ENCODE results near the gene DGKI. TPM values are rescaled to one million over a fixed set of nuclear protein-coding genes. Genes with fewer than 3 reads are reported as not detected.

Gene DGKI
- total RNA-seq, 1 experiment from 2014 or later = 0.15 TPM

DNA sequence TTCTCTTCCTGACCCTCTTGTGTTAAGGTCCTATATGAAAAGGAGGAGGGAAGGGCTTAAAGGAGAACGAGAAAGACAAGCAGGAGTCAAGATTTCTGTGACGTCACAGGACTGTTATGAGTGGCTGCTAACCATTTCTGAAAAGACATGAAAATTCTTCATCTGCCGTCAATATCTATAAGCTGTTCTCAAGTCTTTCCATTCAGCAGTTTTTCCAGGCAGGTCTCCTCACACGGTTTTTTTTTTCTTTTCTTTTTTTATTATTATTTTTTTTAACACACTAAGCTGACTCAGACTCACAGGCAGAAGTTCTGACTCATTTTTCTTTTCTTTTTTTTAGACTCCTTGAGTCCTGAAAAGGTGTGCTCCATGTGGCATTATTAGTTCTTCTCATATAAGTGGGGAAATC is 72.0 kb downstream of the DGKI start:
- Histone ChIP-seq H3K4me2 (ENCODE audit: low read length) (no peak overlapping the region), H3K36me3 (ENCODE audit: control insufficient read depth in 1 of 2, insufficient read depth in 2 of 2, low read length in 2 of 2) (no peaks in the 10 kb centered on the region), H3K4me1 (ENCODE audit: control insufficient read depth in 1 of 2, insufficient read depth in 2 of 2, low read length in 2 of 2) (no peaks in the 10 kb centered on the region), H3K79me2 (ENCODE audit: insufficient read depth, low read length) (no peaks in the 10 kb centered on the region), H2AFZ (ENCODE audit: low read depth, low read length, poor library complexity, severe bottlenecking) (no peak overlapping the region), H4K20me1 (ENCODE audit: insufficient read depth) (no peaks in the 10 kb centered on the region), H3K27ac (ENCODE audit: low read depth, low read length) (no peak overlapping the region), H3K9ac (ENCODE audit: low read length) (no peak overlapping the region), H3K9me3 (ENCODE audit: control insufficient read depth in 1 of 2, insufficient read depth in 1 of 2, low read depth in 1 of 2, low read length in 2 of 2) (no peaks in the 10 kb centered on the region), H3K4me3 (replicated peaks in 1 of 2; ENCODE audit: low read depth in 1 of 2, low read length in 2 of 2) (no peak overlapping the region), H3K27me3 (ENCODE audit: insufficient read depth, low read length) (peaks cover 6% of the 10 kb centered on the region), H3K9me2 (ENCODE audit: insufficient read depth) (no peaks in the 10 kb centered on the region)
- no peak for TF ChIP-seq CEBPB (IDR thresholded peaks at IDR 0.05; ENCODE audit: low read depth)
- ChIA-PET RAD21 (ENCODE audit: low non-redundant PET in 1 of 2, low total read pairs in 2 of 2, uncharacterized antibody in 2 of 2, unreplicated experiment in 2 of 2) (no interaction called here), POLR2A (no interaction called here), CTCF (no interaction called here)
- DNase-seq (ENCODE audit: low read depth, low spot score) (no peak), ATAC-seq (no peak)
- BruUV-seq (replicated peaks) = no TSS peak
- intact Hi-C loops (cut with micrococcal nuclease) = no loop called here

DNA sequence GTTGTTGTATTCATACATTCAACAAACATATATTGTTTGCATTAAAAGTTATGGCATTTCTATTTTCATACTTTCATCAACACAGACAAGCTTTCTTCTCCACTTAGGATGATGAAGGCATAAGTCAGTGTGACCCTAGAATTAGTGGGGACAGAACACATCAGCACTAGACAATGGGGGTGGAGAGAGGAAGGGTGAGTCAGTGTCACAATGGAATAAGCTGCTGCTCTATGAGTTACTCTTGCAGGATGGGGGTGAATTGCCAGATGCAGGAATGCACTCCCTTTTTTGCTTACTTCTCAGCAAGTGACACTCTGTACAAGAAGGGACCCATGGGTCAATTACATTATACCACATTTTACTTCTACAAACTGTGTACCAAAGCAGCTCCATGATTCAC is 74.0 kb downstream of the DGKI start:
- Histone ChIP-seq H4K20me1 (ENCODE audit: insufficient read depth) (no peaks in the 10 kb centered on the region), H3K9ac (ENCODE audit: low read length) (no peak overlapping the region), H3K9me3 (ENCODE audit: control insufficient read depth in 1 of 2, insufficient read depth in 1 of 2, low read depth in 1 of 2, low read length in 2 of 2) (no peaks in the 10 kb centered on the region), H2AFZ (ENCODE audit: low read depth, low read length, poor library complexity, severe bottlenecking) (no peak overlapping the region), H3K4me2 (ENCODE audit: low read length) (no peak overlapping the region), H3K4me1 (ENCODE audit: control insufficient read depth in 1 of 2, insufficient read depth in 2 of 2, low read length in 2 of 2) (no peaks in the 10 kb centered on the region), H3K27me3 (ENCODE audit: insufficient read depth, low read length) (peaks cover 16% of the 10 kb centered on the region), H3K79me2 (ENCODE audit: insufficient read depth, low read length) (no peaks in the 10 kb centered on the region), H3K27ac (ENCODE audit: low read depth, low read length) (no peak overlapping the region), H3K4me3 (replicated peaks in 1 of 2; ENCODE audit: low read depth in 1 of 2, low read length in 2 of 2) (no peak overlapping the region), H3K36me3 (ENCODE audit: control insufficient read depth in 1 of 2, insufficient read depth in 2 of 2, low read length in 2 of 2) (no peaks in the 10 kb centered on the region), H3K9me2 (ENCODE audit: insufficient read depth) (no peaks in the 10 kb centered on the region)
- ChIA-PET CTCF (interaction anchor here (0.8 kb wide), 1 partner anchor 116 kb away, joined by 3 read pairs; no protein-coding TSS in a partner anchor), POLR2A (no interaction called here), RAD21 (ENCODE audit: low non-redundant PET in 1 of 2, low total read pairs in 2 of 2, uncharacterized antibody in 2 of 2, unreplicated experiment in 2 of 2) (no interaction called here)
- ATAC-seq (no peak), DNase-seq (ENCODE audit: low read depth, low spot score) (no peak)
- no TSS peak for BruUV-seq (replicated peaks)
- intact Hi-C loops (cut with micrococcal nuclease) = no loop called here
- TF ChIP-seq, protein P1, sequence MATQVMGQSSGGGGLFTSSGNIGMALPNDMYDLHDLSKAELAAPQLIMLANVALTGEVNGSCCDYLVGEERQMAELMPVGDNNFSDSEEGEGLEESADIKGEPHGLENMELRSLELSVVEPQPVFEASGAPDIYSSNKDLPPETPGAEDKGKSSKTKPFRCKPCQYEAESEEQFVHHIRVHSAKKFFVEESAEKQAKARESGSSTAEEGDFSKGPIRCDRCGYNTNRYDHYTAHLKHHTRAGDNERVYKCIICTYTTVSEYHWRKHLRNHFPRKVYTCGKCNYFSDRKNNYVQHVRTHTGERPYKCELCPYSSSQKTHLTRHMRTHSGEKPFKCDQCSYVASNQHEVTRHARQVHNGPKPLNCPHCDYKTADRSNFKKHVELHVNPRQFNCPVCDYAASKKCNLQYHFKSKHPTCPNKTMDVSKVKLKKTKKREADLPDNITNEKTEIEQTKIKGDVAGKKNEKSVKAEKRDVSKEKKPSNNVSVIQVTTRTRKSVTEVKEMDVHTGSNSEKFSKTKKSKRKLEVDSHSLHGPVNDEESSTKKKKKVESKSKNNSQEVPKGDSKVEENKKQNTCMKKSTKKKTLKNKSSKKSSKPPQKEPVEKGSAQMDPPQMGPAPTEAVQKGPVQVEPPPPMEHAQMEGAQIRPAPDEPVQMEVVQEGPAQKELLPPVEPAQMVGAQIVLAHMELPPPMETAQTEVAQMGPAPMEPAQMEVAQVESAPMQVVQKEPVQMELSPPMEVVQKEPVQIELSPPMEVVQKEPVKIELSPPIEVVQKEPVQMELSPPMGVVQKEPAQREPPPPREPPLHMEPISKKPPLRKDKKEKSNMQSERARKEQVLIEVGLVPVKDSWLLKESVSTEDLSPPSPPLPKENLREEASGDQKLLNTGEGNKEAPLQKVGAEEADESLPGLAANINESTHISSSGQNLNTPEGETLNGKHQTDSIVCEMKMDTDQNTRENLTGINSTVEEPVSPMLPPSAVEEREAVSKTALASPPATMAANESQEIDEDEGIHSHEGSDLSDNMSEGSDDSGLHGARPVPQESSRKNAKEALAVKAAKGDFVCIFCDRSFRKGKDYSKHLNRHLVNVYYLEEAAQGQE (IDR thresholded peaks at IDR 0.05; ENCODE audit: low read depth) = no peak
- no peak for TF ChIP-seq ZNF274 (IDR thresholded peaks at IDR 0.05; ENCODE audit: low read depth, low read length)
- no peak for TF ChIP-seq EGR1 (IDR thresholded peaks at IDR 0.05; ENCODE audit: low read depth)
- TF ChIP-seq SIN3A (IDR thresholded peaks at IDR 0.05; ENCODE audit: low read depth) = no peak

Measured in HCT116 (cell line).